Activated CD8-positive, alpha-beta memory T cell treated with anti-CD3 and anti-CD28 coated beads, Interleukin-2, amount 50 U/mL, for 1 hour (primary cell): ENCODE data around the gene CALD1.

Experiments used
- DNase-seq: peaks from one replicate; pipeline ENCODE4 v3.0.0-alpha.2; 2020; ENCODE audit errors: extremely low read depth

The CALD1 gene

DNA sequence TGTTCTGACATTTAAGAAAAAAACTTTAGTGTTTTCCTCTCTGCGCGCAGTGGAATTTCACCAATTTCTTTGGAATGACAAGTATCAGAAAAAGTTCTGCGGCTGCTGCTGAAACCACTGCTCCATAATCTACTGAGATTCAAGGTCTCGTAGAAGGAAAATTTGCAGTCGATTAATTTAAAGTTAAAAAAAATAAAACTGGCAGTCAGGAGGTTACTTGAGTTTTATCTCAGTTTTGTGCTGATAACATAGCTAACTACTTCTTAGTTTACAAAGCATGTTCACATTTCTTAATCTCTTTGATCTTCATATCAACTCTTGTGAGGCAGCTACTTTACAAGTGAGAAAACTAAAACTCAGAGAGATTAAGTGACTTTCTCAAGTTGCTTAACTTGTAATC lies 18.2 kb upstream of the CALD1 start:
- DNase-seq = no peak

GRCh38 chr7:134763960-134764359 lies 15.5 kb upstream of the CALD1 start:
- DNase-seq = no peak

DNA sequence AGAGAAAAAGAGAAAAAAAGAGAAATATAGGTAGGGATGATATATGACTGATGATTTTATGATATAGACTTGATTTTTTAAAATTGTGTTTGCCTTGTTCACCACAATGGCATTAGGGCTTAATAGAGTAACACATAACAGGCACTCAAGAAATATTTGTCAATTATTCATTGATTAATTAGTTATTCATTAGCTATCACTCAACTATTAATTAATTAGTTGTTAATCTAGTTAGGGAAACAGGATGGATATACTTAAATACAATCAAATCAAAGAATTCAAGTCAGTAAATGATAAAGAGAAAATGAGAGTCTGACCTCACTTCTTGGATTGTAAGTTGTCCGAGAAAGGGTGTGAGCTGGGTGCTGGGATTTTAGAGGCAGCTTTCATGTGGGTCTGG lies 15.1 kb upstream of the CALD1 start:
- DNase-seq = no peak

DNA sequence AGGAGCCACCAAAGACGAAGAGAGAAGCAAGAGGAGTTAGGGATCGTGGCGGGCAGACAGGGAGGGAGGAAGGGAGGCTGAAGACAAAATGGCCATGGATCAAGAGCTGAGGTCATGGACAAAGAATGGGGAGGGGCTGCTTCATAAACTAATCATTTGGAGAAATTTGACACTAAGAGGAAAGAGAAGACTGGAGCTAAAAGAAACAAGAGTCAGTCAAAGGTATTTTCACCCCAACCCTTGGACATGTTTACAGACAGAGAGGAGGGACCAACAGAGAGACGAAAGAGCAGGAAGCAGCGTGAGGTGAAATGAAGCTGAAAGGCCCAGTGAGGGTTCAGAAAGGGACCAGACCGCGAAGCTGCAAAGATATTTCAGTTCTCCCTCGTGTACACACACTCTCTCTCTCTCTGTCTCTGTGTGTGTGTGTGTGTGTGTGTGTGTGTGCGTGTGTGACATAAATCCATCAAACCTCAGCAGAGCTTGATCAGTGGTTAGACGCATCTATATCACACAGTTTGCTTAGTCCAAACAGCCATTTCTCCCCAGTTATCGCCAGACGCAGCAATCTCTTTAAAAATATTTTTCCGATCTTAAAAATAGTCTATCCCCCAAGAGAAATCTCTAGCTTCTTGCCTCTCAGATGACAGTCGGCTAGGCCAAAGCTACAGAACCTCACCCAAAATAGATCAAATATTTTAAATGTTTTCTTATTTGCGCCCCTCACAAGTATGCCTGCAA lies 12.5 kb upstream of the CALD1 start:
- no peak for DNase-seq

- DNase-seq = no peak
These were observed 11.8 kb upstream of the CALD1 start for GRCh38 chr7:134767520-134768168.

DNA sequence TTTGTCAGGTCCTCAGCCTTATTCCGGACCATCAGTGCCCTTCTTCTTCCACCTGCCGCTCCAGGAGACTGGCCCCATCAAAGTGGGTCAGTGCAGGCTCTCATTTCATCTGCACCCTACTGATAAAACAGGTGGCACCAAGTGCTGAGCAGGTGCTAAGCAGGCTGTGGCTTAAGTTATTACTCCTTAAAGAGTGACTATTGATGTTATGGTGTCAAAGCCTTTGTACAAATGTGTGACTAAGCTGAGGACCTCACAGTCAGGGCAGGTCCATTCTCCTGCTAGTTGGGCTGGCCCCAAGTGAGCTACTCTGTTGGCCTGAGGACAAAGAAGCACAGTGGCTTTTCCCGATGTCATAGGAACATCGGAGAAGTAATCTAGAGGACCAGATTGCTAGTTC lies 11.2 kb upstream of the CALD1 start:
- no peak for DNase-seq

GRCh38 chr7:134770676-134771075 lies 8.8 kb upstream of the CALD1 start:
- DNase-seq = no peak

DNA sequence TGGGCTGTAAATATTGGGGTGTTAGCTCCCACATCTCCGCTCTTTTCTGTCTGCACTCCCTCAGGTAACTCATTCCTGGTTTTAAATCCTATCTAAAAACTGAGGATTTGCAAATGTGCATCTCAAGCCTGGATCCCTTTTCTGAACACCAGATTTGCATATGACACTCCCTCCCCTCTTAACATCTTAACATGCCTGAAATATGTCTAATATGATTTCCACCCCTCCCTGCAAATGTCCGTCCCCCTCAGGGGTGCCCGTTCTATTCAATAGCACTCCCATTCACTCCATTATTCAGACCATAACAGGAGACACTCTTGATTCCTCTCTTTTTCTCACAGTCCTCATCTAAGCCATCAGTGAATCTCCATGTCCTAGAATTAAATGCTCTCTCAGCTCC lies 8.3 kb upstream of the CALD1 start:
- no peak for DNase-seq

DNA sequence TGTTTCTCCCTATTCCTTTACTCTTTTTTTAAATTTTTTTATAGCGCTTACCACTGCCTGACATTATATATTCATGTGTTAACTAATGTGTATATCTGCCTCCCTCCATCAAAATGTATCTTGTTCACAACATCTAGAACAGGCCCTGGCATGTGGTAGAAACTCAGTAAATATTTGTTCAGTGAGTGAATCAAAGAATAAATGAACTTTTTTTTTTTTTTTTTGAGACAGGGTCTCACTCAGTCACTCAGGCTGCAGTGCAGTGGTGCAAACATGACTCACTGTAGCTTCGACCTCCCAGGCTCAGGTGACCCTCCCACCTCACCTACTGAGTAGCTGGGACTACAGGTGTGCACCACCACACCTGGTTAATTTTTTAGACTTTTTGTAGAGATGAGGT lies 7.5 kb upstream of the CALD1 start:
- DNase-seq = no peak

- DNase-seq = no peak
These were observed 7.0 kb upstream of the CALD1 start for GRCh38 chr7:134772401-134772800.

GRCh38 chr7:134773164-134773563 lies 6.3 kb upstream of the CALD1 start:
- no peak for DNase-seq

DNA sequence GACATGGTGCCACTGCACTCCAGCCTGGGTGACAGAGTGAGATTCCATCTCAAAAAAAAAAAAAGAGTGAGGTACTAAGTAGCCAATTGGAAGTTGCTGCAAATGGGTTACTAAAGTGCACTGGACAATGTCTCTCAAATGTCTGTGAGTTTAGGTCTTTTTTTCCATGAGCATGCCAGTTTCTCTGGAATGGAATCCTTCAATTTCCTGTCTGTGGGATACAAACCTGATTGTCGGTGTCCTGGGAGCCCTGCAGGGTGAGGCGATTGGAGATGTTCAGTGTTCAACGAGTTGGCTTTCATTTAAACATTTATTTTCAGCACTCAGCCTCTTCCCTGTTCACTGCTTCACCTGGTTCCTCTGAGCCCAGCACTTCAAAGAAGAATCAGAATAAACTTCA lies 5.3 kb upstream of the CALD1 start:
- DNase-seq = no peak

DNA sequence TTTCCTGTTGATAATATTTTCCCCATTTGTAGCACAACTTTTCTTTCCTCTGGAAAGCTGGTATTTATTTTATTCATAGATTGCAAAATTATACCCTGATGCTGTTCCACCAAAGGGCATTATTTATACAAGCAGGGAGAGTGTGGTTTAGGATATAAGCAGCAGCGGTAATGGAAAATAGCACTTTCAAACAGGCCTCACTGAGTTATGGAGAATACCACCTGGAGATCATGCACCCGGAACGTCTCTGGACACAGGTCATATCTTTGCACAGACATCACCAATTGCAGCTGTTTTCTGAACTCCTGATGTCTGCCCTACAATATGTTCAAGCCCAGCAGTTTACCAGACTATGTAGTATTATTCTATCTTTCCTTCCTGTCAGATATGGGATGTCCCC lies 2.0 kb upstream of the CALD1 start:
- DNase-seq = no peak

DNA sequence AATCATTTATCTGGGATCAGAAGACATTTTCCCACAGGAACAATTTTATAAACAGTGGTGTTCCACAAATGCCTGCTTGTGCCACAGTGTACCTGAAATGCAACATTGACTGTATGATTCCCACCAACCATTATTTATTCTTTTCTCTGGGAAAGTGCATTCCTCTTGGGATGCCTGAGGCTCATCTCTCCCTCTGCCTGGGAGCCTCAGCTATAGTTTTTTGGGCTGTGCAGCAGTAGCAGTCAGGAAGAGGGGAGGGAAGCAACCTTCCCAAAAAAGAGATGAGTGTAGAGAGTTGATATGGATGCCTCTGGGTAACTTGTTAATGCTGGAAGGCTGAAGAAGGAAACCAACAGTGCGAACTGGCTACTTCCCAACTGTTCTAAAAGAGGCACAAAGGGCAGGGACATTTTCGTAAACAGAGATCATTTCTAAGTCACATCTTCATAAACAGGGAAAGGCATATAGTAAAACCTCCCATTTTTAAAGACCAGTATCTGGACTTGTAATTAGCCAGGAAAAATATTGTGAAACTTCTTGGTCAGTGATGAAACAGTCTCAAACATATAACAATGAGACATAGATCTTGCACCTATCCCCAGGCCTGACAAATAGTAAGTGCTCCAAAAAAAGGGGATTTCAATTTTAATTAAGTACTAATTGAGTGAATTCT lies 1.4 kb upstream of the CALD1 start:
- DNase-seq = no peak

- DNase-seq = no peak
These were observed 269 bp downstream of the CALD1 start for GRCh38 chr7:134779741-134780065.

- DNase-seq = no peak
These were observed 863 bp downstream of the CALD1 start for GRCh38 chr7:134780166-134780828.

DNA sequence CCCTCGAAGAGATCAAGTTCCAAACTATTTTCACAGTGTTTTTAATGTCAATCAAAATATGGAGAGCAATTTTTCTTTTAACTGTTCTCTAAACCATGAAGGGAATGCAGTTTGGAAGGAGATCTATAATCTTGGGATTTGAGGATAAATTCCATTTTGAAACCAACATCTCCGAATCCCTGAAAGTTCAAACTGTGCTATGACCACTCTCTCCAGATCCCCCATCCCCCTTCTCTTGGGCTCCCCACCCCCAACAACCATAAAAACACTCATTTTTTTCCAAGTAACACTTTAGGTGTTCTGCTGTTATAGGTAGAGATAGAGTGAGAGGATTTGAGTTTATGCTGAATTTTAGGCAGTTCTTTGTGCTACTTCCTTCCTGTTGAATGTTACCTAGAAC lies 1.7 kb downstream of the CALD1 start:
- no peak for DNase-seq

DNA sequence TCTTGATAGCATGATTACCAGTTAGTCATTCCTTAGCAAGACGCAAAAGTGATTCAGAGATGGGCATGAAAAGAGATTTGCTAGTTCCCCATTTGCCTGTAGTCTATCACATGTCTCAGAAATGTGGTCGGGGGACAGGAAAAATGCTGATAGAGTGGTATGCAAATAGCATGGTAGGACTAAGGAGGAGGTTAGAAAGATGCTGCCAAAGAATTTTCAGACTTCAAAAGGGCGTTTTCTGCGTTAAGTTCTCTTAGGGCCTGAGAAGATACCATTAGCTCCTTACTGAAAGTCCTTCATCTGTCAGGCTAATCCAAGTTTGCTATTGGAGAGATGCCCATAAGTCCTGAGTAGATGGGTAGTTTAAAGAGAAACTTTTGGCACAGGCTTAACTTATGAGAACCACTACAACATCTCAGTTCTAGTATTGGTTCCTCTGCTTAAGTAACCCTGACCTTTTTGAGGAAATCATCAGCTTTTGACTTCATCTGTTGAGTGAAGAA lies 2.7 kb downstream of the CALD1 start:
- no peak for DNase-seq

GRCh38 chr7:134783294-134784069 lies 4.0 kb downstream of the CALD1 start:
- no peak for DNase-seq

DNA sequence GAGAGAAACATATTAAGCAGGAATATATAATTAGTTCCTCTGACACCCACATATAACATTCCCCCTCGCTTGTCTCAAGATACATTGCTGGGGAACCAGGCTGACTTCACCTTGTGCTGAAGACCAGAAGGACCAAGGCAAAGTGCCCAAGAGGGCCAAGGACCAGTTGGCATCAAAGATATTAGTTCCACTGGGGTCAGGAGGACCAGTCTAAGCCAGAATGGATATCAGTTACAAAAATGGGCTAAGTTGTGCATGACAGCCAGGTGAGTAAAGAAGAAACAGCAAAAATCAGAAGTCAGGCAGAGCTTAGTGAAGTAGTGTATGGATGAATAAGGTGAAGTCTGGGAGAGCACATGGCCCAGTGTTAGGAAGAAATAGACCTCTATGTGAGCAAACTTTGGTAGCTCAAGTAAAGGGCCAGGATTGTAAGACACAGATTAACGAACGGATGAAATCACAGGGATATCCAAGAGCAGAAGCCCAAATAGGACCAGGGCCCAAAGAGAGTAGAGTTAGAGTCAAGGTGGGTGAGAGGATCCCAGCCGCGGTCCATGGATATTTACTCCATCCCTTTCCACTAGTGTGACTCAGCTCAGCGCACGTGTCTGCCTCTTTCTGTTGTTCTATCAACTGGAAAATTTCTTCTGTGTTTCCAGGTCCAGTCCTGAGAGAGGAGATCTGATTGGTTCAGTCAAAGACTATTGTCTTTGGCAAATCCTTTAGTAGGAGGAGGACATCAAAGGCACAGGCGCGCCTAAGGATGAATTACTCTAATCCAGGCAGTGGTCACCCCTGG lies 5.0 kb downstream of the CALD1 start:
- no peak for DNase-seq

DNA sequence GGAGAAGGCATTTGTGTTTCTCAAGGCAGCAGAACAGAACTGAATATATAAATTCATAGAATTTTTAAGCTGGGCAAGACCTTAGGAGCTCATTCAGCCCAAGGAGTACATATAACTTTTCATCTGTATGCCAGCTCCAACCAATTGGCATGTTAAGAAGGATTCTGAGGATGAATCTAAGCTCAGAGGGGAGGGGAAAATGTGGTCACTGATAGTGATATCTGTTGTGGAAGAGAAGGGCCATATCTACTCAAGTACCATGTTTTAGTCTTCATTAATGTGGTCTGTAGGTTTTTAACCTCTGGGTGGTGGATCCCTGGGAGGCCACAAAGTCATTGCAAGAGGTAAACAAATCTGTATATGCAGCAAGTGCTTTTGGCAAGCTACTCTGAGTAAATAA lies 6.4 kb downstream of the CALD1 start:
- DNase-seq = no peak
